ENCODE data around the gene TUBA4A. TPM values are rescaled to one million over a fixed set of nuclear protein-coding genes. Genes with fewer than 3 reads are reported as not detected.
A peak's percentile ranks its signal among the peaks of the same experiment; 100 is the strongest.

TUBA4A gene
- 114 TPM for polyA plus RNA-seq (2012; ENCODE audit: low read depth, missing spikeins)

DNA sequence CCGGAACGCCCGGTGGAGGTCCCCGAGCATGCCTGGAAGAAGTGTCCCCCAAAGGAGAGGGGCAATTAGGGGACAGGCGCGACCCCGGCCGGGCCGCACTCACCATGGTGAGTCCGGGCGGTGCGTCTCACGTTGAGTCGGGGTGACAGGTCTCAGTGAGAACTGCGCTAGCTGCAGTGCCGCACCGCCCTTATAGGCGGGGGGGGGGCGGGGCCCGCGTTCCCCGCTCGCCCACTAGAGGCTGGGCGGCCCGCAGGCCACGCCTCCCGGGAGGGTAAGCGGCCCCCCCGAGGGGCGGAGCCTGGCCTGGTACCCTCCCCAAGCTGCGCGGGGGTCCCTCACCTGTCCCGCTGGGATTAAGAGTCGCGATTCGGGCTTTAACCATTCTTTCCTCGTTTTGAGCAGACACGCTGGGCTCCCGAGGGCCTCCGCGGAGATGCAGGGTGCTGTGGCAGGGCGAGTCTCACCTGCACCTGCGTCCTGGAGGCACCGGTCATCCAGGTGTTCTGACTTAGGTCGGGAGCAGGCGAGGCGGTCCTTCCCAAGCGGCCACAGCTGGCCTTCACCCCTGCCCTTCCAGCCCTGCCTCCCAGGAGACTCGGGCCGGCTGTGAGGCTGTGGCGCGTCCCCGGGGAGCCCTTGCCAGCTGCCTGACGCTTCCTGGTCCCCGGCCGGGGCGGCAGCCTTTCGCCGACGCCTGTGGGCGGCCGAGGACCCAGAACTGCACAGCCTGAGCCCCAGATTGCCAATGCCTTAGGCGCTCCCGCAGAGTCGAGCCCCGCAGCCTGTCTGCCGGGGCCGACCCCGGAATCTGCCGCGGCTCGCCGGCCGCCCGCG lies at the start of gene TUBA4A:
TUBA4A (minus strand) TSS at position 166 of the 837 bp plus-strand sequence; CDS start at position 106, 60 bp downstream.
- DNase-seq (ENCODE audit: insufficient read length, low spot score), result peak; percentile 99
- FAIRE-seq, result peak; percentile 97
- peak; percentile 97 for TF ChIP-seq POLR2AphosphoS5 (IDR thresholded peaks at IDR 0.05; ENCODE audit: low read depth, low read length)
- TF ChIP-seq PAX5 (IDR thresholded peaks at IDR 0.05; ENCODE audit: insufficient read depth, low read length, severe bottlenecking), result no peak
- TF ChIP-seq SPI1 (IDR thresholded peaks at IDR 0.05; ENCODE audit: low read depth, low read length), result no peak
- TF ChIP-seq POLR2A (IDR thresholded peaks at IDR 0.05; ENCODE audit: low read depth, low read length), result peak; percentile 99
- TF ChIP-seq TAF1 (IDR thresholded peaks at IDR 0.05; ENCODE audit: low read depth, low read length), result peak; percentile 84
- peak; percentile 86 for TF ChIP-seq POU2F2 (IDR thresholded peaks at IDR 0.05; ENCODE audit: low read depth, low read length)

DNA sequence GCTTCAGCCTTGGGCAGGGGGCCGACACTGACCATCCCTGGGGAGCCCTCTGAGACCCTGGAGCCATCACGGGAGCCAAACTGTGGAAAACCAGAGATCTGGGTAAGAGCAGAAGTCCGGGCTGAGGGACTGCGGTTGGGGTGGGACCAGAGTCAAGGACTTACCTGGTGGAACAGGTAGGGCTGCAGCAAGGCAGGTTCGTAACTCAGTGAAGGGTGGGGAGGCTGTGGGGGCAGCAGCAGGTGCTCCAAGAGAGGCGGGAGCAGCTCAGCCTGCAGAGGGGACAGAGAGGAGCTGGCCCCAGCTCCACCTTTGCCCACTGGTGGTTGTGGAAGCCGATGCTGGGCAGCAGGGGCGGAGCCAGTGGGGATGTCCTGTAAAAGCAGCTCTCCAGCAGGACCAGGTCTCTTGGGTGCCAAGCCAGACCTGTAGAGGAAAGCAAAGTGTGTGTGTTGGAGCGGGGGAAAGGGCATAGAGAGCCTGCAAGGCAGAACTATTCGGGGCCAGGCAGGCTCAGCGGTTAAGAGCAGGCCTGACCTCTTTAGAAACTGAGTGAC lies 48.8 kb upstream of the TUBA4A start:
- no peak for FAIRE-seq
- DNase-seq (ENCODE audit: insufficient read length, low spot score), result no peak
- TF ChIP-seq TAF1 (IDR thresholded peaks at IDR 0.05; ENCODE audit: low read depth, low read length) (no peak), POLR2A (IDR thresholded peaks at IDR 0.05; ENCODE audit: low read depth, low read length) (no peak), POU2F2 (IDR thresholded peaks at IDR 0.05; ENCODE audit: low read depth, low read length) (no peak), SPI1 (IDR thresholded peaks at IDR 0.05; ENCODE audit: low read depth, low read length) (no peak), PAX5 (IDR thresholded peaks at IDR 0.05; ENCODE audit: insufficient read depth, low read length, severe bottlenecking) (no peak), POLR2AphosphoS5 (IDR thresholded peaks at IDR 0.05; ENCODE audit: low read depth, low read length) (no peak)

DNA sequence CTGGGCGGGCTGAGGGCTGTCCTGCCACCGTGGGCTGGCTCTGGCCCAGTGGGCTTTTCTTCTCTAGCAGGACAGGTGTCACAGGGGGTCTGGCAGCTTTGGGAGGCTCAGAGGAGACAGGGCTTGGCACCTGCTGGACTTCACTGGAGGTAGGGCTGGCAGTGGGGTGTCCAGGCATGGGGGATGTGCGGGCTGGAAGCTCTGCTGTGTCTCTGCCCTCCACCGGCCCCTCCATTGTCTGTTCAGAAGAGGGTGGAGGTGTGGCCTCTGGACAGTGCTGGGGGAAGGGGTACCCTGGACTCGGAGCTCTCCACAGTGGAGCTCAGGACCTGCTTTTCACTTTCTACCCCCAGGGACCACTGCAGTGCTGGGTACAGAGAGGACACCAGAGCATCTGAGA lies 46.3 kb upstream of the TUBA4A start:
- DNase-seq (ENCODE audit: insufficient read length, low spot score), result no peak
- no peak for FAIRE-seq
- no peak for TF ChIP-seq SPI1 (IDR thresholded peaks at IDR 0.05; ENCODE audit: low read depth, low read length)
- no peak for TF ChIP-seq POLR2AphosphoS5 (IDR thresholded peaks at IDR 0.05; ENCODE audit: low read depth, low read length)
- TF ChIP-seq TAF1 (IDR thresholded peaks at IDR 0.05; ENCODE audit: low read depth, low read length), result no peak
- no peak for TF ChIP-seq PAX5 (IDR thresholded peaks at IDR 0.05; ENCODE audit: insufficient read depth, low read length, severe bottlenecking)
- TF ChIP-seq POLR2A (IDR thresholded peaks at IDR 0.05; ENCODE audit: low read depth, low read length), result no peak
- no peak for TF ChIP-seq POU2F2 (IDR thresholded peaks at IDR 0.05; ENCODE audit: low read depth, low read length)

DNA sequence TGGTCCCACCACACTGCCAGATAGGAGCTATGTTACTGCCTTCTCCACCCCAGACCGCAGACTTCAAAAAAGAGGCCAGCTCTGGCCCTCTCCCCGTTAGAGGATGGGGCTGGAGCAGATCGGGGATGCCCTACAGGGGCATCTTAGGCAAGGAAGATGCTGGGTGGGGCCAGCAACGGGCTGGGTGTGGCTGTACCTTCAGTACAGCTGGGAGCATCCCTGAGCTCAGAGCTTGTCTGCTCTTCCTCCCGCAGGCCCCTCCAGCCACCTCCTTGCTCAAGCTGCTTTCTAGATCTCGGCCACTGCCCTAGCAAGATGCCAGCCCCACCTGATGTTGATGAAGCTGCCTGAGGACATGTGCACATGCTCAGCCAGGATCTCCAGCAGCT lies 45.6 kb upstream of the TUBA4A start:
- DNase-seq (ENCODE audit: insufficient read length, low spot score), result no peak
- FAIRE-seq, result no peak

DNA sequence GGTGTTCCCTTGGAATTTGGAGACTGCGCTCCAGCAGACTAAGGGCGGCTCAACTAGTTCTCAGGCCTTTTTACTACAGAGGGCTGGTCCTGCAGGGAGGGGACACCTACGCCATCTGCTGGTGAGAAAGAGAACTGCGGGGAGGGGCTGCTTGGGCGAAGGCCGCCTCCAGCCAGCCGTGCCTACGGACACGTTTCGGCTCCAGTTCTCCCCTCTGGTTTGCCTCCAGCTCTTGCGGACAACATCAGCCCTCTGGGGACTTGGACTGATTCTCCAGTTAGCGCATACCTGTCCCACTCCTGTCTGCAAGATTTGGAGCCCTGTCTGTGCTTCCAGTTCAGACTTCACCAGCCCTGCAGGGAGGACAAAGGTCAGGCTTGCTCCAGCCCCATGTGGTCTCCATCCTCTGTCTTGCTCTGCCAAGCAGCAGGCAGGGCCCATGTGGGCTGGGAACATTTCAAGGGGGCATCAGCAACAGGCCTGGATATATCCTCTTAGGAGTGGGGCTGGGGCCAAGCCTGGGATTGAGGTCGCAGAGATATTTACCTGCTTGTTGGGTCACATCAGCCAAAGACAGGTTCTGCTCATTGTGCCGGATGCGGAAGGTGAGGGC lies 45.1 kb upstream of the TUBA4A start:
- DNase-seq (ENCODE audit: insufficient read length, low spot score) (peak; percentile 90), FAIRE-seq (peak; percentile 94)
- no peak for TF ChIP-seq POU2F2 (IDR thresholded peaks at IDR 0.05; ENCODE audit: low read depth, low read length)
- no peak for TF ChIP-seq TAF1 (IDR thresholded peaks at IDR 0.05; ENCODE audit: low read depth, low read length)
- no peak for TF ChIP-seq POLR2A (IDR thresholded peaks at IDR 0.05; ENCODE audit: low read depth, low read length)
- no peak for TF ChIP-seq POLR2AphosphoS5 (IDR thresholded peaks at IDR 0.05; ENCODE audit: low read depth, low read length)
- no peak for TF ChIP-seq PAX5 (IDR thresholded peaks at IDR 0.05; ENCODE audit: insufficient read depth, low read length, severe bottlenecking)
- TF ChIP-seq SPI1 (IDR thresholded peaks at IDR 0.05; ENCODE audit: low read depth, low read length), result no peak

More for the DNA sequence above, 45.6 kb upstream of the TUBA4A start:
- TF ChIP-seq PAX5 (IDR thresholded peaks at IDR 0.05; ENCODE audit: insufficient read depth, low read length, severe bottlenecking), result no peak
- no peak for TF ChIP-seq SPI1 (IDR thresholded peaks at IDR 0.05; ENCODE audit: low read depth, low read length)
- no peak for TF ChIP-seq TAF1 (IDR thresholded peaks at IDR 0.05; ENCODE audit: low read depth, low read length)
- TF ChIP-seq POLR2AphosphoS5 (IDR thresholded peaks at IDR 0.05; ENCODE audit: low read depth, low read length), result no peak
- no peak for TF ChIP-seq POU2F2 (IDR thresholded peaks at IDR 0.05; ENCODE audit: low read depth, low read length)
- no peak for TF ChIP-seq POLR2A (IDR thresholded peaks at IDR 0.05; ENCODE audit: low read depth, low read length)

DNA sequence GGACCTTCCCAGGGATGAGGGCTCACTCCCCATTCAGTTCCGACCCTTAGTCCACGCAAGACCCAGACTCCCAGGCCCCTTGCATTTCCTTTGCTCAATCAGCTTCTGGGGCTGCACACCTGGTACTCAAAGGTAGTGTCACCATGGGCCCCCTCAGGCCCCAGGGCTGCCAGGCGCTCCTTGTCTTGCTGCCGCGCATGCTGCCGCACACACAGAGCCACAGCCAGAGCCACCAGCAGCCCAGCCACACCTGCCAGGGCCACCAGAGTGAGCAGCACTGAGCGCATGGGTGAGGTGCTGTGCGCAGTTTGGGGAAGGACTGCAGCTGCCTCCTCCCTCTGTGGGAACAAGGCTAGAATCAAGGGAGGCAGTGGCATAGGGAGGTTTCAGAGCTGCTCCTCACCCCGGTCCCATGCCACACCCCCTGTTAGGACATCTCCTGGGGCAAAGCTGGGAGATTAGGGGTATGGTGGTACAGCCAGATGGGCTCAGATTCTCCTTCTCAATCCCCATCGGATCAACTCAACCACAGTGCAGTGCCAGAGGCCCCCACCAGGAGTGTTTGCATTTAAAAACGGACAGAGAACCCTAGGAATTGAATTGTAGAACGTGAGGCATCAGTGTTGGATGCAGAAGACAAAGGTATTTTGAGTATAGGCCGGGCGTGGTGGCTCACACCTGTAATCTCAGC lies 44.2 kb upstream of the TUBA4A start:
- DNase-seq (ENCODE audit: insufficient read length, low spot score) (no peak), FAIRE-seq (no peak)
- TF ChIP-seq POLR2A (IDR thresholded peaks at IDR 0.05; ENCODE audit: low read depth, low read length) (no peak), TAF1 (IDR thresholded peaks at IDR 0.05; ENCODE audit: low read depth, low read length) (no peak), POLR2AphosphoS5 (IDR thresholded peaks at IDR 0.05; ENCODE audit: low read depth, low read length) (no peak), SPI1 (IDR thresholded peaks at IDR 0.05; ENCODE audit: low read depth, low read length) (no peak), POU2F2 (IDR thresholded peaks at IDR 0.05; ENCODE audit: low read depth, low read length) (no peak), PAX5 (IDR thresholded peaks at IDR 0.05; ENCODE audit: insufficient read depth, low read length, severe bottlenecking) (no peak)

DNA sequence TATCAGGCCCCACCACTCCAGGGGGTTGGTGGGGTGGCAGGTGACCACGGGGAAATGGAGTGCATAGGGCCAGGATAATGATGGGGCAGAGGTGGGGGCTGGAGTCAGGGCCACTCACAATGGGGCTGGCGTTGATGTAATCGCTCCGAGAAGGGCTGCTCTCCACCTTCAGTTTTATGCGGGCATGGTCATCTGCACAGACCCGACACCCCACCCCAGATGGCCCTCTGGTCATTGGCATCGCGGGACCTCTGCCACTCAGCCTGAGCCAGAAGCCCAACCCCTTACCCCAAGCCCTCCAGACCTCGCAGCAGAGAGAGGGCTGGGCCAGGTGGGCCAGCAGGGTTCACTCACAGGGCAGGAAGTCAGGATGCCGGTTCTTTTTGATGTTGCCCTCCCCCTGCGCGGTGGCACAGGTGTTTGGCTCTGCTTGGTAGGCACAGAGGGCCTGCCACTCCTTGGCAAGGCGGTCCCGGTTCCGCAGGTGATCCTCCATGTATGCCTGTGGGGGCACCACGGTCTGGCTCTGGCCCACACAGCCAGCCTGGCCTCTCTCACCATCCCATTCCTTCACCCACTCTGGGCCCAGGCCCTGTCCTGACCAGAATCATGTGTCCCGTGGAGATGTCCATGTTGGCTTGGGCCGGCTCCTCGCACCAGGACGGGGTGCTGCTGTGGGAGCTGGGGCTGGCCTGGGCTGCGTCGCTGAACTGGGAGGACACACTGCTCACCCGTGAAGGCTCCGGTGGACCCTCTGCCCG lies 43.1 kb upstream of the TUBA4A start:
- no peak for DNase-seq (ENCODE audit: insufficient read length, low spot score)
- no peak for TF ChIP-seq POLR2A (IDR thresholded peaks at IDR 0.05; ENCODE audit: low read depth, low read length)
- TF ChIP-seq PAX5 (IDR thresholded peaks at IDR 0.05; ENCODE audit: insufficient read depth, low read length, severe bottlenecking), result no peak
- TF ChIP-seq SPI1 (IDR thresholded peaks at IDR 0.05; ENCODE audit: low read depth, low read length), result no peak
- no peak for TF ChIP-seq TAF1 (IDR thresholded peaks at IDR 0.05; ENCODE audit: low read depth, low read length)
- TF ChIP-seq POU2F2 (IDR thresholded peaks at IDR 0.05; ENCODE audit: low read depth, low read length), result no peak
- TF ChIP-seq POLR2AphosphoS5 (IDR thresholded peaks at IDR 0.05; ENCODE audit: low read depth, low read length), result no peak
- FAIRE-seq, result no peak

DNA sequence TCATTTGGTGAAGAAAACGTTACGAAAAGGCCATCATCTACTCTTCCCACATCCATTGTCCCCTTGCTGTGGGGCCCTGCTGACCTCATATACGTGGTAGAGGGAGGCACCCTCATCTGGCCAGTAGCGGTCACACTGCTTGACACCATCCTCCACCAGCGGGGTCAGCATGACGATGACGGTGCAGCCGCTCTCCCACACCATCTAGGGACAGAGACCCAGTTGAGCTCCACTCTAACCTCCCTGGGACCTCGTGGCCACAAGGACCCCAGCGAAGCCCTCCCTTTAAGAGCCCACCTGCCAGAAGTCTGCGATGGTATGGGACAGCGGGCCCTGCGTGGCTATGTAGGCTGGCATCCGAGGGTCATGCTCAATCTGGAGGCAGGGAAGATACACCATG lies 42.4 kb upstream of the TUBA4A start:
- DNase-seq (ENCODE audit: insufficient read length, low spot score) (no peak), FAIRE-seq (no peak)
- TF ChIP-seq POU2F2 (IDR thresholded peaks at IDR 0.05; ENCODE audit: low read depth, low read length) (no peak), PAX5 (IDR thresholded peaks at IDR 0.05; ENCODE audit: insufficient read depth, low read length, severe bottlenecking) (no peak), SPI1 (IDR thresholded peaks at IDR 0.05; ENCODE audit: low read depth, low read length) (no peak), POLR2A (IDR thresholded peaks at IDR 0.05; ENCODE audit: low read depth, low read length) (no peak), TAF1 (IDR thresholded peaks at IDR 0.05; ENCODE audit: low read depth, low read length) (no peak), POLR2AphosphoS5 (IDR thresholded peaks at IDR 0.05; ENCODE audit: low read depth, low read length) (no peak)

All from GM12891 (cell line).